ENCODE measurements around the gene FXYD4. TPM values are rescaled to one million over a fixed set of nuclear protein-coding genes. Genes with fewer than 3 reads are reported as not detected.
A peak's percentile ranks its signal among the peaks of the same experiment; 100 is the strongest.

FXYD4 gene
- total RNA-seq, 1 experiment from 2014 or later, result not detected

GRCh38 chr10:43385412-43386004 is 14.1 kb downstream of the FXYD4 start:
- intact Hi-C loops (cut with micrococcal nuclease), result no loop called here
- no peak overlapping the region for H2AFZ ChIP-seq (ENCODE audit: low read length)
- ChIA-PET POLR2A (ENCODE audit: unreplicated experiment) (no interaction called here), CTCF (no interaction called here)
- H3K27me3 ChIP-seq (ENCODE audit: low read length), result no peaks in the 10 kb centered on the region
- no peaks in the 10 kb centered on the region for H3K4me1 ChIP-seq (ENCODE audit: insufficient read depth, low read length)
- ATAC-seq (no peak), DNase-seq (no peak)
- H3K4me3 ChIP-seq (ENCODE audit: low read length), result no peak overlapping the region
- TF ChIP-seq CTCF (conservative IDR thresholded peaks at IDR 0.05; ENCODE audit: low read depth, low read length), result no peak
- no peak for TF ChIP-seq EZH2phosphoT487 (IDR thresholded peaks at IDR 0.05; ENCODE audit: borderline replicate concordance, low read length)
- TF ChIP-seq EZH2 (IDR thresholded peaks at IDR 0.05; ENCODE audit: low read length, unreplicated experiment), result no peak
- H3K36me3 ChIP-seq (ENCODE audit: low read depth, low read length), result peaks cover 52% of the 10 kb centered on the region
- no TSS peak for BruUV-seq (replicated peaks)
- no peak overlapping the region for H3K27ac ChIP-seq (ENCODE audit: low read length)
- peaks cover 66% of the 10 kb centered on the region for H4K20me1 ChIP-seq (ENCODE audit: low read length)
- no peaks in the 10 kb centered on the region for H3K9me2 ChIP-seq (replicated peaks; ENCODE audit: low read length)
- H3K79me2 ChIP-seq (ENCODE audit: low read length), result peaks cover 33% of the 10 kb centered on the region
- H3K9me3 ChIP-seq (ENCODE audit: low read length), result no peaks in the 10 kb centered on the region
- H3F3A ChIP-seq (ENCODE audit: low read length, unreplicated experiment), result peaks cover 12% of the 10 kb centered on the region
- H3K4me2 ChIP-seq (ENCODE audit: low read length), result no peak overlapping the region
- H3K9ac ChIP-seq (ENCODE audit: low read length), result no peak overlapping the region

GRCh38 chr10:43386549-43386948 is 15.1 kb downstream of the FXYD4 start:
- no peak overlapping the region for H3K4me2 ChIP-seq (ENCODE audit: low read length)
- ChIA-PET POLR2A (ENCODE audit: unreplicated experiment) (no interaction called here), CTCF (no interaction called here)
- no peaks in the 10 kb centered on the region for H3K9me2 ChIP-seq (replicated peaks; ENCODE audit: low read length)
- TF ChIP-seq CTCF (conservative IDR thresholded peaks at IDR 0.05; ENCODE audit: low read depth, low read length), result no peak
- TF ChIP-seq EZH2phosphoT487 (IDR thresholded peaks at IDR 0.05; ENCODE audit: borderline replicate concordance, low read length), result no peak
- TF ChIP-seq EZH2 (IDR thresholded peaks at IDR 0.05; ENCODE audit: low read length, unreplicated experiment), result no peak
- H3K4me3 ChIP-seq (ENCODE audit: low read length), result no peak overlapping the region
- peaks cover 60% of the 10 kb centered on the region for H3K36me3 ChIP-seq (ENCODE audit: low read depth, low read length)
- peaks cover 12% of the 10 kb centered on the region for H3F3A ChIP-seq (ENCODE audit: low read length, unreplicated experiment)
- no peaks in the 10 kb centered on the region for H3K4me1 ChIP-seq (ENCODE audit: insufficient read depth, low read length)
- intact Hi-C loops (cut with micrococcal nuclease), result no loop called here
- DNase-seq (no peak), ATAC-seq (no peak)
- no TSS peak for BruUV-seq (replicated peaks)
- H4K20me1 ChIP-seq (ENCODE audit: low read length), result peaks cover 73% of the 10 kb centered on the region
- no peaks in the 10 kb centered on the region for H3K27me3 ChIP-seq (ENCODE audit: low read length)
- no peak overlapping the region for H3K9ac ChIP-seq (ENCODE audit: low read length)
- no peaks in the 10 kb centered on the region for H3K9me3 ChIP-seq (ENCODE audit: low read length)
- H3K27ac ChIP-seq (ENCODE audit: low read length), result no peak overlapping the region
- peaks cover 44% of the 10 kb centered on the region for H3K79me2 ChIP-seq (ENCODE audit: low read length)
- H2AFZ ChIP-seq (ENCODE audit: low read length), result no peak overlapping the region

- Histone ChIP-seq H4K20me1 (ENCODE audit: low read length) (peaks cover 77% of the 10 kb centered on the region), H3K79me2 (ENCODE audit: low read length) (peaks cover 49% of the 10 kb centered on the region), H3K9me2 (replicated peaks; ENCODE audit: low read length) (no peaks in the 10 kb centered on the region), H3K27ac (ENCODE audit: low read length) (no peak overlapping the region), H3F3A (ENCODE audit: low read length, unreplicated experiment) (peaks cover 12% of the 10 kb centered on the region), H3K36me3 (ENCODE audit: low read depth, low read length) (peaks cover 64% of the 10 kb centered on the region), H3K4me2 (ENCODE audit: low read length) (no peak overlapping the region), H3K27me3 (ENCODE audit: low read length) (no peaks in the 10 kb centered on the region), H3K4me1 (ENCODE audit: insufficient read depth, low read length) (no peaks in the 10 kb centered on the region), H3K9ac (ENCODE audit: low read length) (no peak overlapping the region), H2AFZ (ENCODE audit: low read length) (no peak overlapping the region), H3K4me3 (ENCODE audit: low read length) (no peak overlapping the region), H3K9me3 (ENCODE audit: low read length) (no peaks in the 10 kb centered on the region)
- no peak for DNase-seq
- no peak for TF ChIP-seq EZH2phosphoT487 (IDR thresholded peaks at IDR 0.05; ENCODE audit: borderline replicate concordance, low read length)
- TF ChIP-seq CTCF (conservative IDR thresholded peaks at IDR 0.05; ENCODE audit: low read depth, low read length), result no peak
- no peak for TF ChIP-seq EZH2 (IDR thresholded peaks at IDR 0.05; ENCODE audit: low read length, unreplicated experiment)
- CTCF ChIA-PET, result no interaction called here
- ATAC-seq, result no peak
- intact Hi-C loops (cut with micrococcal nuclease), result no loop called here
- TSS peak; percentile 13 for BruUV-seq (replicated peaks)
- POLR2A ChIA-PET (ENCODE audit: unreplicated experiment), result no interaction called here
Measured at GRCh38 chr10:43386981-43387677, 15.7 kb downstream of the FXYD4 start.
